Activated naive CD8-positive, alpha-beta T cell treated with anti-CD3 and anti-CD28 coated beads for 36 hours (primary cell): ENCODE data around the gene PKP4. TPM values are rescaled to one million over a fixed set of nuclear protein-coding genes. Genes with fewer than 3 reads are reported as not detected.

Experiments
- DNase-seq: peaks from one replicate; pipeline ENCODE4 v3.0.0; 2021
- H3K27ac Mint-ChIP-seq: one replicate; pipeline ENCODE4 v1.8.0; 2022; ENCODE audit warnings: mild to moderate bottlenecking, moderate library complexity, mixed read lengths
- H3K27me3 Mint-ChIP-seq: one replicate; pipeline ENCODE4 v1.8.0; 2022; ENCODE audit warnings: mild to moderate bottlenecking, mixed read lengths
- H3K36me3 Mint-ChIP-seq: one replicate; pipeline ENCODE4 v1.8.0; 2021; ENCODE audit warnings: mild to moderate bottlenecking, mixed read lengths
- H3K4me1 Mint-ChIP-seq: one replicate; pipeline ENCODE4 v1.8.0; 2021; ENCODE audit warnings: mixed read lengths
- H3K4me3 Mint-ChIP-seq: one replicate; pipeline ENCODE4 v1.8.0; 2022; ENCODE audit warnings: mild to moderate bottlenecking, moderate library complexity, mixed read lengths
- H3K9me3 Mint-ChIP-seq: one replicate; pipeline ENCODE4 v1.8.0; 2022; ENCODE audit warnings: mixed read lengths
- total RNA-seq, 2 experiments: library from RNA; stranded (reverse); gene quantifications; one replicate each; pipeline ENCODE4 v1.2.3, GENCODE V29; 2021

The PKP4 gene
- total RNA-seq, 2 experiments from 2014 or later = 35.3 to 38.2 TPM

- Mint-ChIP-seq H3K36me3 (peaks cover 4% of the 10 kb centered on the region), H3K4me3 (no peak overlapping the region), H3K4me1 (no peaks in the 10 kb centered on the region), H3K27me3 (no peaks in the 10 kb centered on the region), H3K27ac (no peak overlapping the region), H3K9me3 (no peaks in the 10 kb centered on the region)
- no peak for DNase-seq
Measured at GRCh38 chr2:158600155-158600802, 143.5 kb downstream of the PKP4 start.

DNA sequence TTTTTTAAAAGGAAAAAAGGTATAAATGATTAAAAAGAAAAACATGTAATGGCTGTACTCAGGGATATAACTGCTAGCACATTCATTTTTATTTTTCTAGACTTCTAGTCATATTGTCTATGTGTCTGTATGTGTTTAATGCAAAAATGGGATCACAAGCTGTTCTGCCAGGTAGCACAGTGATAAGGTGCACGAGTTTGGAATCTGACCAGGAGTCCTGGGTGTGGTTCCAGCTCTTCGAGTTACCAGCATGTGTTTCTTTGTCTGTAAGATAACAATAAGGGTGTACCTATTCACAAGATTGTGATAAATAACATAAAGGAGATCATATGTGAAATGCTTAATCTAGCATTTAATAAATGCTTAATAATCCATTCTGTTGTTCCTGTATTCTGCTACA is 145.3 kb downstream of the PKP4 start:
- Mint-ChIP-seq H3K9me3 (no peaks in the 10 kb centered on the region), H3K36me3 (peaks cover 4% of the 10 kb centered on the region), H3K4me3 (no peak overlapping the region), H3K4me1 (no peaks in the 10 kb centered on the region), H3K27me3 (no peaks in the 10 kb centered on the region), H3K27ac (no peak overlapping the region)
- DNase-seq = no peak

GRCh38 chr2:158603205-158603604 is 146.5 kb downstream of the PKP4 start:
- Mint-ChIP-seq H3K27me3 (no peaks in the 10 kb centered on the region), H3K4me3 (no peak overlapping the region), H3K4me1 (no peaks in the 10 kb centered on the region), H3K27ac (no peak overlapping the region), H3K9me3 (no peaks in the 10 kb centered on the region), H3K36me3 (peaks cover 4% of the 10 kb centered on the region)
- DNase-seq = no peak

DNA sequence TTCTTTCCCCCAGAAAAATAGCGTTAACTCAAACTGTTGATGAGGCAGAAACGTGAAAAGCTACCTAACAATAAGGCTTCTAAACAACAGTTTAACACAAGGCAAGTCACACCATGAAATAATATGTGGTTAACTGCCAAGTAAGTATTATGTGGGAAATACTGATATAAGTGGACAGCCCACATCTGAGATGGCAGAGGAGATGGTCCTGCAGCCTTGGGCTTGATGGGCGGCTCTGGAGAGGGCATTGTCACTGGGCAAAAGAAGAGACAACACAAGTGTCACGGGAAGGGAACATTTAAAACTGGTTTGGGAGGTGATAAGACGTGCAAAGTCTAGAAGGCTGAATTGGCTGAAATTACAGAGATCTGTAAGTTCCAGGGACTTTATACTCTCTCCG is 147.2 kb downstream of the PKP4 start:
- Mint-ChIP-seq H3K4me3 (no peak overlapping the region), H3K27me3 (no peaks in the 10 kb centered on the region), H3K27ac (no peak overlapping the region), H3K9me3 (no peaks in the 10 kb centered on the region), H3K4me1 (no peaks in the 10 kb centered on the region), H3K36me3 (peaks cover 4% of the 10 kb centered on the region)
- no peak for DNase-seq

DNA sequence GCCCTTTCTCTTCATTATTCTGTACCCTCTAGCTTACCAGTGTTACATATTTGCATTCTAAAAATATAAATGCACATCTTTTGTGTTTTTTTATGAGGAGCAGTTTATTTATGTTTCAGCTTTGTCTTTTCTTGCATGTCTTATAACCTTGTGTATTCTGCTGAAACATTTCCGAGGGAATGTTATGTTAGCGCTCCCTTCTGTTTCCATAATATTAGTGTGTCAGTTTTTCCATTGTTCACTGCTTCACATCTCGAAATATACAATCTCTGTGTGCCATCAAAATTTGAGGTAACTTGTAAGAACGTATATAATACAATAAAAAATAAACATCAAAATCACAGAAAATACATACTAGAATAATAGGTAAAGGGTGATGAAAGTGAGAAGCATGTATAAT is 153.3 kb downstream of the PKP4 start:
- Mint-ChIP-seq H3K27ac (no peak overlapping the region), H3K27me3 (no peaks in the 10 kb centered on the region), H3K9me3 (no peaks in the 10 kb centered on the region), H3K4me3 (no peak overlapping the region), H3K4me1 (no peaks in the 10 kb centered on the region), H3K36me3 (no peaks in the 10 kb centered on the region)
- no peak for DNase-seq

DNA sequence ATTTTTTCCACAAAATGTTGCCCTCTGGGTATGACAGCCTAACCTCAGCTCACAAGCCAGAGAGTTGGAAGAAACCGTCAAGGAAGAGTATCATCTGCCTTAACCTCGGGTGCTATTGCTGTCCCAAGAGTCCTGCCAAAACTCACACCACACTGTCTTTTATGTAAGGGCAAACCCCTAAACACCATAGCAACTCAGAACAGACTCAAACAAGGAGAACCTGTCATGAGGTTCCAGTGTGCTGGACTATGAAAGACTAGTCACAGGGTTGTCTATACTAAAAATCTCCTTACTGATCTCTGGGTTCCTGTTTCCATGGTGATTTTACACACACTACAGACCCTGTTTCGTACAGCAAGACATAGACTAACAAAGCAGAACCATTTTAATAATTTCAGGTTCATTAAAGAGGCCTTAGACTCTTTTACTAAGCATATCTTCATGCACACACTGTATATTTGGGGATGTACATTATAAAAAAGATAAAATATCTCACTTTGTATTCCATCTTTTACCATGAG is 159.8 kb downstream of the PKP4 start:
- Mint-ChIP-seq H3K27ac (no peak overlapping the region), H3K36me3 (peaks cover 3% of the 10 kb centered on the region), H3K4me1 (no peaks in the 10 kb centered on the region)

GRCh38 chr2:158618891-158619490 is 162.2 kb downstream of the PKP4 start:
- Mint-ChIP-seq H3K27ac (no peak overlapping the region), H3K4me1 (no peaks in the 10 kb centered on the region), H3K27me3 (no peaks in the 10 kb centered on the region), H3K36me3 (peaks cover 13% of the 10 kb centered on the region), H3K4me3 (no peak overlapping the region), H3K9me3 (no peaks in the 10 kb centered on the region)
- DNase-seq = no peak

More for the DNA sequence above, 159.8 kb downstream of the PKP4 start:
- Mint-ChIP-seq H3K9me3 (no peaks in the 10 kb centered on the region), H3K4me3 (no peak overlapping the region), H3K27me3 (no peaks in the 10 kb centered on the region)
- DNase-seq = no peak

DNA sequence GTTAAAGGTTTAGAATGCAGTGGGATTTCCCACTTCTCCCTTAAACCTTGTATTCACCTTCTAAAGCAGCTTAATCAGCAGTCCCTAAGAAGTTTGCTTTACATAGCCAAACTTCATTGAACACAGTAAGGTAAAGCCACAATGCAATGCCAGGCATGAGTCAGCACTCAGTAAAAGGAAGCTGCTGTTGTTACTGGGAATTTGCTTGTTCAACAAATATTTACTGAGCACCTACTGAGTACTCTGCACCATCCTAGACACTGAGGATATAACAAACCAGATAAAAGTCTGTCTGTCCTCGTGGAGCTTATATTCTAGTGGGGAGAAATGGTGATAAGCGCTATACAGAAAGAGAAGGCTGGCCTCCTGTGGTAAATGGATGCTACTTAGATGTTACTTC is 162.7 kb downstream of the PKP4 start:
- DNase-seq = no peak

DNA sequence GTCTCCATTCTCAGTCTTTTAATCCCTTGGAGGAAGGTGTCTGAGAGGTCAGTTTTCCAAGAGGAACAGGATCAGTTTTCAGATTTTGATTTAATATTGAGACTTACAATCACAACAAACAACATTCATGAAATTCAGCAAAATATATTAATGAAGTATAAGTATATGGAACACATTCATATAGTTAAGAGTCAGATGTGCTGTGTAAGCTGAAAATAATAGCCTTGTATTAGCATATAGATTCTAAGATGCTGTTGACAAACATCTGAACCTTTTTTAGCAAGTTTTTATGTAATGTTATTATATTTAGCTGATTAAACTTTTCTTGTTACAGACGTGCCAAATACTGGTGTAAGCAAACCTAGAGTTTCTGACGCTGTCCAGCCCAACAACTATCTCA is 163.9 kb downstream of the PKP4 start:
- H3K36me3 Mint-ChIP-seq = peaks cover 19% of the 10 kb centered on the region
- no peaks in the 10 kb centered on the region for H3K4me1 Mint-ChIP-seq
- no peak overlapping the region for H3K4me3 Mint-ChIP-seq
- H3K27ac Mint-ChIP-seq = no peak overlapping the region
- DNase-seq = no peak
- H3K9me3 Mint-ChIP-seq = no peaks in the 10 kb centered on the region
- H3K27me3 Mint-ChIP-seq = no peaks in the 10 kb centered on the region

More for the DNA sequence above, 162.7 kb downstream of the PKP4 start:
- H3K27ac Mint-ChIP-seq = no peak overlapping the region
- no peak overlapping the region for H3K4me3 Mint-ChIP-seq
- peaks cover 15% of the 10 kb centered on the region for H3K36me3 Mint-ChIP-seq
- no peaks in the 10 kb centered on the region for H3K4me1 Mint-ChIP-seq
- H3K27me3 Mint-ChIP-seq = no peaks in the 10 kb centered on the region
- H3K9me3 Mint-ChIP-seq = no peaks in the 10 kb centered on the region

DNA sequence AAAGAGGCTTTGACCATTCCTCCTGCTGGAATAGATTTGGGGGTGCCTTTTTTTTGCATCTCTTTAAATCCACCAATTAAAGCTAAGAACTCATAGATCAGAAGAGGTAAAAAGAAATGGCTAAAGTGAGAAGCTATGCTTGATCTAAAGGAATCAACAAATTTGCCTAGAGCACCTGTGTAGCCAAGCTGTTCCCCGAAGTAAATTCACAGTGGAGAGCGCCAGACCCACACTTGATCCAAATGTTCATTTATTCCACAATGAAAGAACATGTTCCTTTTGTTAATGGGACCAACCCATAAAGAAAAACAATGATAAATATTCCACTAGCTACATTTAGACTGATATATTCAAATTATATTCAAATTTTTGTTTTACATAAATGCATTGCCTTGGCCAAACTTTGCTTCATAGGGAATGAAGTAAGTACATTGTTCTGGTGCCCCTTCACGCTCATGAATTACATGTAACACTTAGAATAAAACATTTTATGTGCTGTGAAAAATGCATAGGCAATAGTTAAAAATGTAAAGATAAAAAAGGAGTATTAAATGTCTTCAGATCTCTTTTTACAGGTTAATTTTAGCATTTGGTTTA is 167.4 kb downstream of the PKP4 start:
- Mint-ChIP-seq H3K4me1 (no peaks in the 10 kb centered on the region), H3K27ac (no peak overlapping the region), H3K4me3 (no peak overlapping the region), H3K27me3 (no peaks in the 10 kb centered on the region), H3K9me3 (no peaks in the 10 kb centered on the region), H3K36me3 (peaks cover 19% of the 10 kb centered on the region)
- no peak for DNase-seq

DNA sequence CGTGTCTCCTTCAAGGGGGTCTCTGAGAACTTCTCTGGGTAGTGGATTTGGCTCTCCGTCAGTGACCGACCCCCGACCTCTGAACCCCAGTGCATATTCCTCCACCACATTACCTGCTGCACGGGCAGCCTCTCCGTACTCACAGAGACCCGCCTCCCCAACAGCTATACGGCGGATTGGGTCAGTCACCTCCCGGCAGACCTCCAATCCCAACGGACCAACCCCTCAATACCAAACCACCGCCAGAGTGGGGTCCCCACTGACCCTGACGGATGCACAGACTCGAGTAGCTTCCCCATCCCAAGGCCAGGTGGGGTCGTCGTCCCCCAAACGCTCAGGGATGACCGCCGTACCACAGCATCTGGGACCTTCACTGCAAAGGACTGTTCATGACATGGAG is 168.2 kb downstream of the PKP4 start:
- H3K9me3 Mint-ChIP-seq = no peaks in the 10 kb centered on the region
- H3K27ac Mint-ChIP-seq = no peak overlapping the region

GRCh38 chr2:158629116-158629515 is 172.4 kb downstream of the PKP4 start:
- DNase-seq = no peak
- no peaks in the 10 kb centered on the region for H3K27me3 Mint-ChIP-seq
- H3K9me3 Mint-ChIP-seq = no peaks in the 10 kb centered on the region
- H3K36me3 Mint-ChIP-seq = peaks cover 20% of the 10 kb centered on the region
- H3K4me3 Mint-ChIP-seq = no peak overlapping the region
- no peaks in the 10 kb centered on the region for H3K4me1 Mint-ChIP-seq
- H3K27ac Mint-ChIP-seq = no peak overlapping the region

More for the DNA sequence above, 168.2 kb downstream of the PKP4 start:
- no peak for DNase-seq
- Mint-ChIP-seq H3K4me3 (no peak overlapping the region), H3K4me1 (no peaks in the 10 kb centered on the region), H3K27me3 (no peaks in the 10 kb centered on the region), H3K36me3 (peaks cover 19% of the 10 kb centered on the region)

DNA sequence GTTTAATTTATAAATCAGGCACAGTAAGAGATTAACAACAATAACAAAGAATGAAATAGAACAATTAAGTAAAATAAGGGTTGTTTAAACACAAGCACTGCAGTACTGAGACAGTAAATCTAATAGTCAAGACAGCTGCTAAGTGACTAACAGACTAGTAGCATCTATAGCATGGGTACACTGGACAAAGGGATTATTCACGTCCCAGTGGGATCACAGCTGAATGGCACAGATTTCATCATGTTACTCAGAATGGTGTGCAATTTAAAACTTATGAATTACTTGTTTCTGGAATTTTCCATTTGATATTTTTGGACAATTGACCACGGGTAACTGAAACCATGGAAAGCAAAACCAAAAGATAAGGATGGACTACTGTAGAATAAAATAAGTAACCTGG is 176.5 kb downstream of the PKP4 start:
- no peak for DNase-seq
- peaks cover 28% of the 10 kb centered on the region for H3K36me3 Mint-ChIP-seq
- H3K4me1 Mint-ChIP-seq = peaks cover 3% of the 10 kb centered on the region
- H3K27ac Mint-ChIP-seq = no peak overlapping the region
- no peaks in the 10 kb centered on the region for H3K27me3 Mint-ChIP-seq
- H3K9me3 Mint-ChIP-seq = no peaks in the 10 kb centered on the region
- no peak overlapping the region for H3K4me3 Mint-ChIP-seq

DNA sequence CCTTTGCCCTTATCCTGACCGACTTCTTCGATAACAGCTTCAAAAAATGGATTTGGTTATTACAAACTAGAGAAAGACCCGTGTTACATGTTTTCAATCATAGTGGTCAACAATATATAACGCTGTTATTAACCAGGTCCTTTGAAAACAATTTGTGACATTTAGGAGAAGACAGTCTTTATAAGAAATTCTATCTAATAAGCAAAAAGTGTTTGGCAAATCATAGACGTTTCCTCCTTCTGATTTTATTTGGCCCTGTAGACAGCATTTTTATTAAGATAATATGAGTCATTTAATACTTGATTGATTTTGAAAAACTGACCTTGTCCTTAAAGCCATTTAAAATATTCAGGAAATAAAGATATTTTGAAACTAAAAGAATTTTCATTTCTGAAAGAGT is 177.9 kb downstream of the PKP4 start:
- peaks cover 32% of the 10 kb centered on the region for H3K36me3 Mint-ChIP-seq
- H3K4me3 Mint-ChIP-seq = no peak overlapping the region
- H3K4me1 Mint-ChIP-seq = peaks cover 3% of the 10 kb centered on the region
- H3K27me3 Mint-ChIP-seq = no peaks in the 10 kb centered on the region
- no peak for DNase-seq
- H3K9me3 Mint-ChIP-seq = no peaks in the 10 kb centered on the region
- H3K27ac Mint-ChIP-seq = no peak overlapping the region

- H3K4me1 Mint-ChIP-seq = peaks cover 3% of the 10 kb centered on the region
- no peak for DNase-seq
- no peaks in the 10 kb centered on the region for H3K27me3 Mint-ChIP-seq
- H3K27ac Mint-ChIP-seq = no peak overlapping the region
- H3K9me3 Mint-ChIP-seq = no peaks in the 10 kb centered on the region
- H3K4me3 Mint-ChIP-seq = no peak overlapping the region
- H3K36me3 Mint-ChIP-seq = peaks cover 34% of the 10 kb centered on the region
Measured at GRCh38 chr2:158635961-158636601, 179.3 kb downstream of the PKP4 start.
